SH-SY5Y (cell line): Measurements from ENCODE around the gene MTA1.

Experiments
- GATA2 ChIP-seq: IDR thresholded peaks from 2 replicates; pipeline ENCODE4 v1.6.1; 2011; ENCODE audit warnings: mild to moderate bottlenecking, low read depth, low read length
- GATA3 ChIP-seq: IDR thresholded peaks from 2 replicates; pipeline ENCODE4 v1.6.1; 2011; ENCODE audit warnings: low read depth, mild to moderate bottlenecking, low read length, moderate library complexity

DNA sequence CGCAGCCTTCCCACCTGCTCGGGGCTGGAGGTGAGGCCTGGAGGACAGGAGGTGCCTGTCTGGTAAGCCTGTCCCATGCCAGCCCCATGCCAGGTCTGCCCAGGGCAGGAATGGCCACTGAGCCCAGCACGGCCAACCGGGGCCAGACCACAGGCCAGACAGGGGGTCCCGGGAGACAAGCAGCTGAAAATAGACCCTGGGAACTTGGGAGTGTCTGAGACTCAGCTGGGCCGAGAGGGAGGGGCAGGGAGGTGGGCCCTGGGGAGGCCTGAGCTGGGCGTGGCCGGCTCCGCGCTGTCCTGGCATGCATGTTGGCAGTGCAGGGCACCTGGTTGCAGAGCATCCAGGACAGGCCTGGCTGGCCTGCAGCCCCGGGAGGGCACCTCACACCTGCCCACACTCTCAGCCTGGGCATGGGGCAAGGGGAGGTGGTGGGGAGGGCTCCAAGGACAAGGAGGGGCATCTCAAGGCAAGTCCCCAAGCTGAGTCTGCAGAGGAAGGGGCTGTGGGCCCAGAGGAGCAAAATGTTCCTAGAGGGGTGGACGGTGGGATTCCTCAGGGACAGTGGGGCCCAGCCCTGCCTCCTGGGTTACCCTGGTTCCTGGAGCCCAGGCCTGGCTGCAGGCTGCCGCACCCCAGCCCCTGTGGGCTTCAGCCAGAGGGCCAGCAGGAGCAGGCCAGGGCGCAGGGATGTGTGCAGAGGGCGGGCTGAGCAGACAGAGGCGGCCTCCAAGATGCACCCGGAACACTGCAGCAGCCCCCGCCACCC is 63.9 kb downstream of the MTA1 start:
- TF ChIP-seq GATA2: no peak
- no peak for TF ChIP-seq GATA3
